ENCODE measurements around the gene TEX36.
"Not testable (repeated sequence)": the region's sequence is repeated elsewhere in the genome, so short reads cannot be mapped to it uniquely, and the experiment has no call there.

Gene TEX36

DNA sequence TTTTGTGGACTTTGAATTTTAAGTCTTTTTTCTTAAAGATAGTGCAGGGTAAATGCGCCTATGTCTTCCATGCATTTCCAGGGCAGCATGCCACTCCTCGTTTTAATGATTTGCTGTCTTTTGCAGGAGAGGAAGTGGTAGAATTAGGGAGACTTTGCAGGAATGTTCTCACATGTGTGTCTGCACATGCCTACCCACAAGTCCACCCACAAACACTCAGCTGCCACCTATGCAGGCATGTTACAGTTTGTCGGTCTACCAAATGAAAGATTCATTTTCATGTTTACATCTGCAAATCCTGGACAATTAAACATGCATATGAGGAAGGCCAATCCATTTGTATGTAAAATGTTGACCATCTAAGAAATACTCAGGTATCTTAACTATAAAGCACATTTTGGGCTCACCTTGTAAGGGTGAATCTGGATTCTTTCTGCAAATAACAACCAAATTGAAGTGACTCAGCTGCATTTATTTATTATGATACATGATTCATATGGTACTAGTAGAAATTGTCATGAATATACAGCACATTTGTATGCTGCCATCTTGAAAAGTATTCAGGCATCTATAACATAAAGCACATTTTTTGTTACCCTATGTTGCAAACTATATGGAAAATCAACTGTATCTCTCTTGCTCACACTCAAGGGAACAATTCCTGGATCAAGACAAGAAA is 4.7 kb upstream of the TEX36 start:
- no peak for DNase-seq (ENCODE audit: low read depth in 1 of 2, low spot score in 1 of 2)
- in situ Hi-C loops (cut with HindIII; ENCODE audit: low pct_unique_long_range_greater_than_20kb, low sequenced_read_pairs): no loop called here
- TF ChIP-seq JUND (IDR thresholded peaks at IDR 0.05; ENCODE audit: low read depth): no peak

DNA sequence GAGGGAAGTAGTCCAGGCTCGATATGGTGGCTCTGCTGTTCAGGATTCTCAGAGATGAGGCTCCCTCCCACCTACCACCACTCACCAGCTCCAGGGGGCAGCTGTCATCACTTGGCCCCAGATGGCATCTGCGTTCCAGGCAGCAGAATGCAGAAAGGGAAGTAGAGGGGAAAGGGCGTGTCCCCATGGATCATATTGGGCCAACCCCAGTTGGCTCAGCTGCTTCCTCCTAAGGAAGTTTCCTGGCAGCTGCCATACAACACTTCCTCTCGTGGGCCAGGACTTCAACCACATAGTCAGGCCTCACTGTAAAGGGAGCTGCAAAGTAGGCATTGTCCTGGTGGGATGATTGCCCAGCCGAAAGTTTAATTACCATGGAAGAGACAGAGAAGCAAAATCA is 1.6 kb upstream of the TEX36 start:
- no peak for TF ChIP-seq JUND (IDR thresholded peaks at IDR 0.05; ENCODE audit: low read depth)
- DNase-seq (ENCODE audit: low read depth in 1 of 2, low spot score in 1 of 2): no peak
- in situ Hi-C loops (cut with HindIII; ENCODE audit: low pct_unique_long_range_greater_than_20kb, low sequenced_read_pairs): no loop called here

DNA sequence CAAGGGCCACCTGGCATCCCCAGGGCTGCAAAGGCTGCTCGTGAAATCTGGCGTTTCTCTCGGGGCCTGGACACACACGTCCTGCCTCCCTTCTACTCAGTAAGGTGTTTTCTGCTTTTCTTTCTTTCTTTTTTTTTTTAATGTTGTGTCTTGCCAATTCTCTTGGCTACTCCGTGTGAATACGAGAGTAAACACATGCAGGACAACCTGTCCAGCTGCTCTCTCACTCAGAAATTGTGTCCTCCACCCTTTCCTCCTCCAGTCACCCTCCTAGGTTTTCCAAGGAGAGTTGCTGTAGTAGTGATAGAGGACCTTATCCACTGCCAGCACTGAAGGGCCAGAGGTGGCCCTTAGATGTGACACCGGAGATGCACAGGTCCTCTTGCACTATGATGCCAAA is 858 bp upstream of the TEX36 start:
- in situ Hi-C loops (cut with HindIII; ENCODE audit: low pct_unique_long_range_greater_than_20kb, low sequenced_read_pairs): no loop called here
- no peak for TF ChIP-seq JUND (IDR thresholded peaks at IDR 0.05; ENCODE audit: low read depth)
- no peak for DNase-seq (ENCODE audit: low read depth in 1 of 2, low spot score in 1 of 2)

DNA sequence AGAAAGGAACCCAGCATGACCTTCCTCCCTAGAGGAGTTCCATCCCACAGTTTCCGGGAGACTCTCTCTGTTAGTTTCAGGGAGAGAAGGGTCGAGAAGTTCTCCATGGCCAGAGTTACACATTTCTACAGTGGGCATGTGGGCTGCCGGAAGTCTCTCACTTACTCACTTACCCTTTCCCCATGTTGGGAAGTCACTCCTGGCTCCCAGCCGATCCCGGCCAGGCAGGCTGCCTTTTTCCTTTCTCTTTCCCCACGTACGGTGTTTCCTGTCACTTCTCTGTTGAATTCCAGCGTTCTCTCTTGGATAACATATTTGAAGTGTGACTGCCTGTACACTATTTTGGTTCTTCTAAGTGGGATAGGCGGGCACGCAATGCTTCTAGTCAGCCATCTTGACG is 3.5 kb downstream of the TEX36 start:
- TF ChIP-seq JUND (IDR thresholded peaks at IDR 0.05; ENCODE audit: low read depth): no peak
- in situ Hi-C loops (cut with HindIII; ENCODE audit: low pct_unique_long_range_greater_than_20kb, low sequenced_read_pairs): no loop called here

DNA sequence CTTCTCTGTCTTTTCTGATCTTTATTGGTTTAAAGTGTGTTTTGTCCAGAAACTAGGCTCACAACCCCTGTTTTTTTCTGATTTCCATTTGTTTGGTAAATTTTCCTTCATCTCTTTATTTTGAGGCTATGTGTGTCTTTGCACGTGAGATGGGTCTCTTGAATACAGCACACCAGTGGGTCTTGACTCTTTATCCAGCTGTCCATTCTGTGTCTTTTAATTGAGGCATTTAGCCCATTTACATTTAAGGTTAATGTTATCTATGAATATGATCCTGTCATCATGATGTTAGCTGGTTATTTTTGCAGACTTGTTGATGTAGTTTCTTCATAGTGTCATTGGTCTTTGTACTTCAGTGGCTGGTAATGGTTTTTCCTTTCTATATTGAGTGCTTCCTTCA is 10.1 kb downstream of the TEX36 start:
- DNase-seq (ENCODE audit: low read depth in 1 of 2, low spot score in 1 of 2): no peak
- in situ Hi-C loops (cut with HindIII; ENCODE audit: low pct_unique_long_range_greater_than_20kb, low sequenced_read_pairs): no loop called here
- no peak for TF ChIP-seq JUND (IDR thresholded peaks at IDR 0.05; ENCODE audit: low read depth)

More for the DNA sequence above, 3.5 kb downstream of the TEX36 start:
- DNase-seq (ENCODE audit: low read depth in 1 of 2, low spot score in 1 of 2): no peak

DNA sequence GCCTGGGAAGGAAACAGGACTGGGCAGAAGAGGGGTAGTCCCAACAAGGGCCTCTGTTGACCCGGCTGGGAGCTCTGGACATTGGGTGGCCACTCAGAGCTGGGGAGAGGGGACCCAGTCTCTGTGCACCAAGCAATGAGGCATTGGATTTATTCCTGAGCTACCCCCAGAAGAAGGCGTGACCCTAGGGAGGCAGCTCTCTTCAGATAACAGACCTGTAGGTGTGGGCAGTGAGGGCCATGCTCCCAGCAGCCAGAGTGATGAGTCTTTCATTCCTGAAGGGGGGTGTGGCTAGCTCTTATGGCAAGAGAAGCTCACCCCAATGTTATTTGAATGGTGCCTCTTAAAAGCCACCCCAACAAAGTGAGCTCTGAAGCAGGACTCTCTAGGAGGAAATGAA is 20.4 kb downstream of the TEX36 start:
- no peak for DNase-seq (ENCODE audit: low read depth in 1 of 2, low spot score in 1 of 2)
- in situ Hi-C loops (cut with HindIII; ENCODE audit: low pct_unique_long_range_greater_than_20kb, low sequenced_read_pairs): no loop called here
- no peak for TF ChIP-seq JUND (IDR thresholded peaks at IDR 0.05; ENCODE audit: low read depth)

DNA sequence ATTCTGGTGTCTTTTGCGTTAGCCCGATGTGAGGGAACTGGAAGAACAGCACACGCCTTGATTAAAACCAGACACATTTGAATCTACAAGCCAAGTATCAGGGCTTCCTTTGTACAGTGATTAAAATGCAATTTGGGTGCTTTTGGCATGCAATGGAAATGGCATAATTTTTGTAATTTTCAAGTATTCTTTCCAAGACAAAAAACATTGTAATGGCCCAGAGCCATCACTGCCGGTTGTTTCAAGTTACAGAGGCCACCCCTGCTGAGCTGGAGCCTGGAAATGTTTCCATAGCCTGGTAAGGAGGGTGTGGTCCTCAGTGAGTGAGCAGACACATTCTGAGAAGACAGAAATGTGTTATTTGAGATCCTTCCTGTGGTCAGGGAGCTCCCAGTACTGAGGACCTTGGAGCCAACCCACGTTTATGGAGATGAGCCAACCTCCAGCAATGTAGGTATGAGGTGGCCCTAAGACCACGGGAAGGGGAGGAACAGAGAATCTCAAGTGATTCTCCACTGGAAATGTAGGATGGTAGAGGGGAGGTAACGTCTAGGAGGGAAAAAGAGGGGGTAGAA is 20.9 kb downstream of the TEX36 start:
- no peak for DNase-seq (ENCODE audit: low read depth in 1 of 2, low spot score in 1 of 2)
- in situ Hi-C loops (cut with HindIII; ENCODE audit: low pct_unique_long_range_greater_than_20kb, low sequenced_read_pairs): no loop called here
- TF ChIP-seq JUND (IDR thresholded peaks at IDR 0.05; ENCODE audit: low read depth): no peak

DNA sequence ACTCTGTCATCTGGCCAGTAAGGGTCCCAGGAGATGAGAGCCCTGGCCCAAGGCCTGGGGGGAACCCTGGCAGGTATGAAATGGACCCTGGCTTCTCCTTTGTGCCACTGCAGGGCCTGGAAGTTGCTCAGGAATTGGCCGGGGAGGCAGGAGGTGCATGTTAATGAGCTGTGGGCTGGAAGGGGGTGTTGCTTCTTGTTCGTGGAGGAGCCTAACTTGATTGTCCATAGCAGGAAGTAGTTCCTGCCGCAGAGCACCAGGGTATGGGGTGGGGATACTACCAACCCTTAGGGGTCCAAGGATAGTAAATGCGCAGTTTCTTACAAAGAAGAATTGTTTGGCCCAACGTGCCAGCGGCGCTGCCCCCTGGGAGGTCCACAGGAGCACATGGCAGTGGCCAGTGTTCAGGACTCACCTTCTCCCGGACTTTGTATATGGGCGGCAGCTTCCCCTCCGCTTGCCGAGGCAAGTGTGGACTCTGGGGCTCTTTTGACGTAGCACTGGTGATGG is 21.5 kb downstream of the TEX36 start:
- DNase-seq (ENCODE audit: low read depth in 1 of 2, low spot score in 1 of 2): no peak
- in situ Hi-C loops (cut with HindIII; ENCODE audit: low pct_unique_long_range_greater_than_20kb, low sequenced_read_pairs): no loop called here
- TF ChIP-seq JUND (IDR thresholded peaks at IDR 0.05; ENCODE audit: low read depth): no peak

DNA sequence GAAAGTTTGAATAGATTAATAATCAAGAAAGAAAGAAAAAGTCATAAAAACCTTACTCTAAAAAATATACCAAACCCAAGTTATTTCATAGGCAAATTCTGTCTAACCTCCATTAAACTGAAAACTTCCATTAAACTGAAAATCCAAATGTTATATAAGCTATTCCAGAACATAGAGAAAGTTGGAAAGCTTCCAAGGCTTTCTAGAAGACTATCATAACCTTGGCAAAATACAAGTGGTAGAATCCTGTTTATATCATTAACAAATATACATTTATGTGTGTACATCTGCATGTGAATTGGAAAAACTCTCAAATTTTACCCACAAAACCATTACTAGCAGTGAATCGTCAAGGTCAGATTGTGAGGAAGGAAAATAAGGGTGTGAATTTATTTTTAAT is 23.9 kb downstream of the TEX36 start:
- no peak for TF ChIP-seq JUND (IDR thresholded peaks at IDR 0.05; ENCODE audit: low read depth)
- in situ Hi-C loops (cut with HindIII; ENCODE audit: low pct_unique_long_range_greater_than_20kb, low sequenced_read_pairs): no loop called here
- DNase-seq (ENCODE audit: low read depth in 1 of 2, low spot score in 1 of 2): no peak

DNA sequence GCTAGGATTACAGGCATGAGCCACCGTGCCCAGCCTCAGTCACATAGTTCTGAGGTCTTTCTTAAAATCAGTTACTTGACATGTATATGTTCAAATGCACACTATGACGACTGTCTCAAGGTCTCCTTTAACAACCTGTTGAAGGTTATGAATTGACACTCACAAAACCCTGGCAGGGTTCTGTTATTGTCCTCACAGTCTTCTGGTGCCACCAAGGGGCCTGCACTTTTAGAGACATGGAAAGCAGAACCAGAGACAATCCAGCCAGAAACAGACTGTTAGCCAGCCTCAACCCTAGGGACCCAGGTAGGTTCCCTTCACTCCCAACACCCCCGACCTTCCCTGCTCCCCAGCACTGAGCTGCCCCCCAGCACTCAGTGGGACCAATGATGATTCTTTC is 26.4 kb downstream of the TEX36 start:
- DNase-seq (ENCODE audit: low read depth in 1 of 2, low spot score in 1 of 2): peak in 1 of 2 experiments; percentile 51
- TF ChIP-seq JUND (IDR thresholded peaks at IDR 0.05; ENCODE audit: low read depth): no peak
- in situ Hi-C loops (cut with HindIII; ENCODE audit: low pct_unique_long_range_greater_than_20kb, low sequenced_read_pairs): no loop called here

DNA sequence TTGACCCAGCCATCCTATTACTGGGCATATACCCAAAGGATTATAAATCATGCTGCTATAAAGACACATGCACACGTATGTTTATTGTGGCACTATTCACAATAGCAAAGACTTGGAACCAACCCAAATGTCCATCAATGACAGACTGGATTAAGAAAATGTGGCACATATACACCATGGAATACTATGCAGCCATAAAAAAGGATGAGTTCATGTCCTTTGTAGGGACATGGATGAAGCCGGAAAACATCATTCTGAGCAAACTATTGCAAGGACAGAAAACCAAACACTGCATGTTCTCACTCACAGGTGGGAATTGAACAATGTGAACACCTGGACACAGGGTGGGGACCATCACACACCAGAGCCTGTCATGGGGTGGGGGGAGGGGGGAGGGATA is 29.9 kb downstream of the TEX36 start:
- in situ Hi-C loops (cut with HindIII; ENCODE audit: low pct_unique_long_range_greater_than_20kb, low sequenced_read_pairs); DNase-seq (ENCODE audit: low read depth in 1 of 2, low spot score in 1 of 2): not testable (repeated sequence)

DNA sequence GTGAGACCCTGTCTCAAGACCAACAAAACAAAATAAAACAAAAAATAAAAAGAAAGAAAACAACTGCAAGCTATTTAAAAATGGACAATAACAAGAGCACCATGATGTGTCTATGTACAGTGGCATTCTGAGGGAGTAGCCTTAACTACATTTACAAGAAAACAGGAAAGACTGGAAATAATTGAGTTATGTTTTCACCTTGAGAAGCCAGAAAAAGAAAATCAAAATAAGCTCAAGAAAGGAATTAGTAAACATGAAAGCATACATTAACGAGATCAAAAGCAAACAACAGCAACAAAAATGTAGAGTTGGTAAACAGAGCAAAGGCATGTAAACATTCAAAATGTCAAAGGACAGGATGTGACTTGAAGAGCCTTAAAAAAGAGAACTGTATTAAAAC is 36.7 kb downstream of the TEX36 start:
- peak; percentile 16 to 87 for DNase-seq (ENCODE audit: low read depth in 1 of 2, low spot score in 1 of 2)
- peak; percentile 71 for TF ChIP-seq JUND (IDR thresholded peaks at IDR 0.05; ENCODE audit: low read depth)
- in situ Hi-C loops (cut with HindIII; ENCODE audit: low pct_unique_long_range_greater_than_20kb, low sequenced_read_pairs): no loop called here

DNA sequence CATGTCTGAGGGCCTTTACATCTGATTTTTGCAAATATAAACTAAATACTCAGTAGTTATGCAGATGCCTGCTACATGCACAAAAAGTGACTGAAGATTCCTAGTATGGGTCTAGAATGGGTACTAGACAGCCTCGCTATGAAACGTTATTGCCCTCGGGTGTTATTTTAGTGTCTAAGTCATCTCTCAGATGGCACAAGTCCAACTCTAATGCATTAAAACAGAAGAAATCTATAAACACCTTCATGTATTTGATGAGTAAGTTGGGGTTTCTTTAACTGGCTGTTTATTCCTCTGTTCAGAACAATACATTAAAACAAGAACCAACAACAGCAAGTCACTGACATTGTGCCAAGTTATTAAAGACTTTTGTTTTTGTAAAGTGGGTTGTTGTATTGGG is 41.6 kb downstream of the TEX36 start:
- no peak for DNase-seq (ENCODE audit: low read depth in 1 of 2, low spot score in 1 of 2)
- TF ChIP-seq JUND (IDR thresholded peaks at IDR 0.05; ENCODE audit: low read depth): no peak
- in situ Hi-C loops (cut with HindIII; ENCODE audit: low pct_unique_long_range_greater_than_20kb, low sequenced_read_pairs): no loop called here

DNA sequence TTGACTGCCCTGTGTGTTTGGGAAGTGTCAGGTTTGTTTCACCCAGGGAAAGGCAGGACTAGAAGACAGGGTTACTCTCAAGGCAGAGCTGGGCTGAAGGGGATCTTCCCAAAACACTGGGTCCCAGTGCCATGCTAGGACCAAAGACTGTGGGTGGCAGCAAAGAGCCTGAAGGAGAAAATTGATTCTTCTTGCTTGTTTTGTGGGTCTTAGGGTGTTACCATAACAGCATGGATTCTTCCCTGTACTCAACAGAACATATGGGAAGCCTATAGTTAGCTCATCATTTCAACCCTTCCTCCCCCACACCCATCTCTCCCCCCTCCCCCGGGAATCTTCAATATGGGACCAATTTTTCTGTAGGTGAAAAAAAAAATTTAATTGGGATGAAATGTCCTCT is 42.3 kb downstream of the TEX36 start:
- no peak for DNase-seq (ENCODE audit: low read depth in 1 of 2, low spot score in 1 of 2)
- TF ChIP-seq JUND (IDR thresholded peaks at IDR 0.05; ENCODE audit: low read depth): no peak
- in situ Hi-C loops (cut with HindIII; ENCODE audit: low pct_unique_long_range_greater_than_20kb, low sequenced_read_pairs): no loop called here

All from T47D (cell line).